A549 (cell line): ENCODE measurements around the gene SH2D3A.

Experiments used
- EP300 ChIP-seq, 2 experiments: fragments of >200 bp; sonication (Bioruptor Twin); formaldehyde crosslinking; IDR thresholded peaks; 2 replicates in 1 of 2; 3 replicates in 1 of 2; pipeline ENCODE4 v1.6.1; 2016 to 2017
- POLR2A ChIP-seq: IDR thresholded peaks from 2 replicates; pipeline ENCODE4 v1.6.1; 2012; ENCODE audit warnings: mild to moderate bottlenecking, low read length
- RAD21 ChIP-seq, 2 experiments: fragments of >200 bp in 1 of 2; sonication (Bioruptor Twin) in 1 of 2; formaldehyde crosslinking in 1 of 2; IDR thresholded peaks in 1 of 2; conservative IDR thresholded peaks in 1 of 2; 2 replicates in 1 of 2; 3 replicates in 1 of 2; pipeline ENCODE4 v1.6.1; 2012 to 2018; ENCODE audit warnings: inconsistent platforms in 1 of 2
- TF ChIP-seq, protein P1 (sequence below): fragments of >200 bp; sonication (Bioruptor Twin); formaldehyde crosslinking; IDR thresholded peaks from 3 replicates; pipeline ENCODE4 v1.5.1; 2016
- TF ChIP-seq, protein P2 (sequence below): fragments of 200-600 bp; sonication (generic); IDR thresholded peaks from 2 replicates; pipeline ENCODE4 v1.6.1; 2016; ENCODE audit warnings: antibody characterized with exemption, mild to moderate bottlenecking, moderate library complexity

DNA sequence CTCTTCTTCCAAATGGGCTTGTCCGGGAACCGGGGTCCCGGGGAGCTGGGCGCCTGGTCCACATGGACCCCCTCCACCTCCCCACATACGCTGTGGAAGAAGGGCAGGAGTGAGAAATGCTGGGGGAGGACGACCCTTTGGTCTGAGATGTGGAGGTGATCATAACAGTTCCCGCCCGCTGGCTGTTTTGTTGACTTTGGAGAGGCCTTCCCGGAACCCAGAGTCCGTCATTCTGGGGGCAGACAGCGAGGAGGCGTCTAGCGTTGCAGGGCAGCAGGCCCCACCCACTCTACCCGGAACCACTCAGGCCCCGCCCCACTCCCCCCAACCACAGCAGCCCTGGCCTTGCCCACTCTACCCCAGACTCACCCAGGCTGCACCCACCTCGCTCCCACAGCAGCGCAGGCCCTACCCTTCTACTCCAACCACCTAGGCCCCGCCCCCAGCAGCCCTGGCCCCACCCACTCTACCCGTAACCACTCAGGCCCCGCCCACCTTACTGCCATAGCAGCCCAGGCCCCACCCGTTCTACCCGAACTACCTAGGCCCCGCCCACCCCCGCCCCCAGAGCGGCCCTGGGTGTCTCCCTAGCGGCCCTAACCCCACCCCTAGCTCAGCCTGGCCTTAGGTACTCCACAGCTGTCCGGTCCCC, 37.0 kb downstream of the SH2D3A start:
- TF ChIP-seq, protein P1, sequence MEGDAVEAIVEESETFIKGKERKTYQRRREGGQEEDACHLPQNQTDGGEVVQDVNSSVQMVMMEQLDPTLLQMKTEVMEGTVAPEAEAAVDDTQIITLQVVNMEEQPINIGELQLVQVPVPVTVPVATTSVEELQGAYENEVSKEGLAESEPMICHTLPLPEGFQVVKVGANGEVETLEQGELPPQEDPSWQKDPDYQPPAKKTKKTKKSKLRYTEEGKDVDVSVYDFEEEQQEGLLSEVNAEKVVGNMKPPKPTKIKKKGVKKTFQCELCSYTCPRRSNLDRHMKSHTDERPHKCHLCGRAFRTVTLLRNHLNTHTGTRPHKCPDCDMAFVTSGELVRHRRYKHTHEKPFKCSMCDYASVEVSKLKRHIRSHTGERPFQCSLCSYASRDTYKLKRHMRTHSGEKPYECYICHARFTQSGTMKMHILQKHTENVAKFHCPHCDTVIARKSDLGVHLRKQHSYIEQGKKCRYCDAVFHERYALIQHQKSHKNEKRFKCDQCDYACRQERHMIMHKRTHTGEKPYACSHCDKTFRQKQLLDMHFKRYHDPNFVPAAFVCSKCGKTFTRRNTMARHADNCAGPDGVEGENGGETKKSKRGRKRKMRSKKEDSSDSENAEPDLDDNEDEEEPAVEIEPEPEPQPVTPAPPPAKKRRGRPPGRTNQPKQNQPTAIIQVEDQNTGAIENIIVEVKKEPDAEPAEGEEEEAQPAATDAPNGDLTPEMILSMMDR: no peak
- TF ChIP-seq RAD21 (conservative IDR thresholded peaks at IDR 0.05 in 1 of 2, IDR thresholded peaks at IDR 0.05 in 1 of 2) (no peak), EP300 (IDR thresholded peaks at IDR 0.05) (no peak), POLR2A (no peak)
- TF ChIP-seq, protein P2, sequence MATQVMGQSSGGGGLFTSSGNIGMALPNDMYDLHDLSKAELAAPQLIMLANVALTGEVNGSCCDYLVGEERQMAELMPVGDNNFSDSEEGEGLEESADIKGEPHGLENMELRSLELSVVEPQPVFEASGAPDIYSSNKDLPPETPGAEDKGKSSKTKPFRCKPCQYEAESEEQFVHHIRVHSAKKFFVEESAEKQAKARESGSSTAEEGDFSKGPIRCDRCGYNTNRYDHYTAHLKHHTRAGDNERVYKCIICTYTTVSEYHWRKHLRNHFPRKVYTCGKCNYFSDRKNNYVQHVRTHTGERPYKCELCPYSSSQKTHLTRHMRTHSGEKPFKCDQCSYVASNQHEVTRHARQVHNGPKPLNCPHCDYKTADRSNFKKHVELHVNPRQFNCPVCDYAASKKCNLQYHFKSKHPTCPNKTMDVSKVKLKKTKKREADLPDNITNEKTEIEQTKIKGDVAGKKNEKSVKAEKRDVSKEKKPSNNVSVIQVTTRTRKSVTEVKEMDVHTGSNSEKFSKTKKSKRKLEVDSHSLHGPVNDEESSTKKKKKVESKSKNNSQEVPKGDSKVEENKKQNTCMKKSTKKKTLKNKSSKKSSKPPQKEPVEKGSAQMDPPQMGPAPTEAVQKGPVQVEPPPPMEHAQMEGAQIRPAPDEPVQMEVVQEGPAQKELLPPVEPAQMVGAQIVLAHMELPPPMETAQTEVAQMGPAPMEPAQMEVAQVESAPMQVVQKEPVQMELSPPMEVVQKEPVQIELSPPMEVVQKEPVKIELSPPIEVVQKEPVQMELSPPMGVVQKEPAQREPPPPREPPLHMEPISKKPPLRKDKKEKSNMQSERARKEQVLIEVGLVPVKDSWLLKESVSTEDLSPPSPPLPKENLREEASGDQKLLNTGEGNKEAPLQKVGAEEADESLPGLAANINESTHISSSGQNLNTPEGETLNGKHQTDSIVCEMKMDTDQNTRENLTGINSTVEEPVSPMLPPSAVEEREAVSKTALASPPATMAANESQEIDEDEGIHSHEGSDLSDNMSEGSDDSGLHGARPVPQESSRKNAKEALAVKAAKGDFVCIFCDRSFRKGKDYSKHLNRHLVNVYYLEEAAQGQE: no peak
